Right cardiac atrium (tissue), 5 donors: ENCODE results near the gene CEP104. TPM values are rescaled to one million over a fixed set of nuclear protein-coding genes. Genes with fewer than 3 reads are reported as not detected.
A peak's percentile ranks its signal among the peaks of the same experiment; 100 is the strongest.

Experiments used
- ATAC-seq, 2 donors: fragments of 200-7000 bp; cut with Tn5 transposase; one replicate each; pipeline versions ENCODE4 v1.8.0 to v1.9.1; 2020; ENCODE audit warnings: moderate library complexity in 2 of 2, mild to moderate bottlenecking in 1 of 2
- DNase-seq, 3 donors: peaks; one replicate each; pipeline ENCODE4 v3.0.0-alpha.2; 2020
- H3K27ac ChIP-seq: one replicate; pipeline ENCODE4 v1.5.1; 2013; ENCODE audit warnings: mild to moderate bottlenecking, low read length, control low read depth, moderate library complexity
- H3K27me3 ChIP-seq: one replicate; pipeline ENCODE4 v1.6.1; 2013; ENCODE audit not compliant: control insufficient read depth, insufficient read depth
- H3K4me1 ChIP-seq: one replicate; pipeline ENCODE4 v1.6.1; 2013; ENCODE audit warnings: low read length; ENCODE audit not compliant: control insufficient read depth, insufficient read depth
- H3K4me3 ChIP-seq: one replicate; pipeline ENCODE4 v1.5.1; 2013; ENCODE audit warnings: low read length, control low read depth
- H3K9me3 ChIP-seq: one replicate; pipeline ENCODE4 v1.6.1; 2013; ENCODE audit warnings: low read length; ENCODE audit not compliant: control insufficient read depth
- WGBS: extraction: QIAGEN DNeasy Blood & Tissue Kit; methylation state at CpG from one replicate; pipeline ENCODE4 v1.1.7; 2013; 5-methylcytosine and 5-hydroxymethylcytosine counted together
- intact Hi-C, 4 donors: fragments of 100-400 bp; cut with DNase I; formaldehyde crosslinking; loops; one replicate each; pipeline versions ENCODE4 v1.11.0 to v1.14.0; 2022 to 2023
- polyA plus RNA-seq: library from polyadenylated mRNA; stranded (reverse); fragments of 200-250 nt; gene quantifications from one replicate; pipeline ENCODE4 v1.2.3, GENCODE V29; 2013
- total RNA-seq, 4 donors: library from RNA; stranded (reverse); fragmentation: NEBNext Ultra II Directional; extraction: Animal tissue kit (Norgen Biotek cat#: 25700); gene quantifications; one replicate each; pipeline ENCODE4 v1.2.1, GENCODE V29; 2021
- donor health status: healthy with polysubstance abuse.
- donor health status: DM: no; HTN: yes; CAD: no.
- donor health status: DM: no; HTN: no; CAD: no.
- donor health status: DM: no; HTN: yes; CAD: no; lungs with severe emphysema.
- donor health status: DM: yes; HTN: yes; CAD: no.

Gene CEP104
- total and polyA plus RNA-seq, 5 donors: 8.7 to 41.2 (median 34.6) TPM

- Histone ChIP-seq H3K4me3 (no peak overlapping the region), H3K4me1 (no peaks in the 10 kb centered on the region), H3K27ac (no peak overlapping the region), H3K27me3 (no peaks in the 10 kb centered on the region), H3K9me3 (no peaks in the 10 kb centered on the region)
- intact Hi-C loops: no loop called here
- 92% methylated on average over 20 of the region's 20 CpGs for WGBS
- DNase-seq (no peak), ATAC-seq (peak in 1 of 2 donors; percentile 23)
Measured at GRCh38 chr1:3880429-3881192, 23.6 kb upstream of the CEP104 start.

DNA sequence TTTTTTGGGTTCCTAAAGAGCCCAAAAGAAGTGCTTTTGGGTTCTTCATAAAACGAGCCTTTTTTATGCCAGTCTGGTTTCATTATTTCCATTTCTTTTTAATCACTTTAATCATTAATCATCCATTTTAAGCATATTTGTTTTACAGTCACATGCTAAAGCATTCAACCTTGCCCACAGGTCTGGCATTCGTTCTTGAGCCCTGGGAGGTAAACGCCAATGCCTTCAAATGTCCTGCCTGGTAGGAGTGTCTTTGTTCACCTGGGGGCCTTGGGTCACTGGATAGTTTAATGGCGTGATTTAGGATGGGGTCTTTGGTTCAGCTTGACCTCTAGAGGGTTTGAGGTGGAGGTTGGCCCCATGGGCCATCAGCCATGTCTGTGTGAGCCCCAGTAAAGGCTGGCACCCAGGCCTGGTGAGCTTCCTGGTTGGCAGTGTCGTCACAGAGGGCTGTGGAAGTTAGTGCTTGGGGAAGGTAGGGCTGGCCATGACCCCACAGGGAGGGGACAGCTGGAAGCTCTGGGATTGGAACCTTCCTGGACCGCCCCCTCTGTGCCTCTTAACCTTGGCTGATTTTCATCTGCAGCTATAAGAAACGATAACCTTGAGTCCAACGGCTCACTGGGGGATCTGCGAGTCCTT is 22.9 kb upstream of the CEP104 start:
- WGBS: 84% methylated on average over 9 of the region's 9 CpGs
- DNase-seq (no peak), ATAC-seq (no peak)
- Histone ChIP-seq H3K4me1 (no peaks in the 10 kb centered on the region), H3K9me3 (no peaks in the 10 kb centered on the region), H3K4me3 (no peak overlapping the region), H3K27ac (no peak overlapping the region), H3K27me3 (no peaks in the 10 kb centered on the region)
- intact Hi-C loops: no loop called here

DNA sequence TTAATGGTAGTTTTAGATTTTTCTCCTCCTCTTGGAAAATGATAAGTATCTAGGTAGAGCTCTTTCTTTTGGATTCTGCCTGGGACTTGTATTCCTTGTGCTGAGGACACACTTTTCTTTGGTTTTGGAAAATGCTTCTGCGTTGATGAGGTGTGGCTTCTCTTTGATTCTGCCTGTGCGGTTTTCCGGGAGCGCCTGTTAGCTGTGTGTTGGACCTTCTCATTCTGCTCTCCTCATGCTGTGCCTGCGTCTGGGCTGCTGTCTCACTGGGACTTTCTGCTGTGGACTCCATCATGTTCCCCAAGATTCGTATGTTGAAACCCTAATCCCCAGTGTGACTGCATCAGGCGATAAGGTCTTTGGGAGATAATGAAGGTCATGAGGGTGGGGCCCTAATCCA is 22.1 kb upstream of the CEP104 start:
- H3K9me3 ChIP-seq: no peaks in the 10 kb centered on the region
- ATAC-seq (no peak), DNase-seq (no peak)
- H3K27ac ChIP-seq: no peak overlapping the region
- no peaks in the 10 kb centered on the region for H3K27me3 ChIP-seq
- no peaks in the 10 kb centered on the region for H3K4me1 ChIP-seq
- WGBS: 96% methylated on average over 7 of the region's 7 CpGs
- intact Hi-C loops: no loop called here
- no peak overlapping the region for H3K4me3 ChIP-seq

GRCh38 chr1:3876716-3877115 is 19.7 kb upstream of the CEP104 start:
- Histone ChIP-seq H3K27me3 (no peaks in the 10 kb centered on the region), H3K9me3 (no peaks in the 10 kb centered on the region), H3K27ac (no peak overlapping the region), H3K4me1 (no peaks in the 10 kb centered on the region), H3K4me3 (no peak overlapping the region)
- DNase-seq (no peak), ATAC-seq (peak; percentile 21 to 22)
- intact Hi-C loops: no loop called here
- WGBS: 89% methylated on average over 16 of the region's 16 CpGs

DNA sequence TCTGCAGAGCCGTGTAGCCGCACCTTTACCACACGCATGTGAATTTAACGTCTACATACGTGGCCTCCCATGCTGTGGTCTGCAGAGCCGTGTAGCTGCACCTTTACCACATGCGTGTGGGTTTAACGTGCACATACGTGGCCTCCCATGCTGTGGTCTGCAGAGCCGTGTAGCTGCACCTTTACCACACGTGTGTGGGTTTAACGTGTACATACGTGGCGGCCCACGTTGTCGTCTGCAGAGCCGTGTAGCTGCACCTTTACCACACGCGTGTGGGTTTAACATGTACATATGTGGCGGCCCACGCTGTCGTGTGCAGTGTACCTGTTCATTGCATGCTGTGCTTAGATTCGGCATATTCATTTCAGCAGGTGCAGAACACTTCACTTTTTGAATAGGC is 17.7 kb upstream of the CEP104 start:
- ATAC-seq (no peak), DNase-seq (no peak)
- Histone ChIP-seq H3K27me3 (no peaks in the 10 kb centered on the region), H3K27ac (no peak overlapping the region), H3K9me3 (no peaks in the 10 kb centered on the region), H3K4me1 (no peaks in the 10 kb centered on the region), H3K4me3 (no peak overlapping the region)
- 93% methylated on average over 23 of the region's 23 CpGs for WGBS
- intact Hi-C loops: no loop called here

DNA sequence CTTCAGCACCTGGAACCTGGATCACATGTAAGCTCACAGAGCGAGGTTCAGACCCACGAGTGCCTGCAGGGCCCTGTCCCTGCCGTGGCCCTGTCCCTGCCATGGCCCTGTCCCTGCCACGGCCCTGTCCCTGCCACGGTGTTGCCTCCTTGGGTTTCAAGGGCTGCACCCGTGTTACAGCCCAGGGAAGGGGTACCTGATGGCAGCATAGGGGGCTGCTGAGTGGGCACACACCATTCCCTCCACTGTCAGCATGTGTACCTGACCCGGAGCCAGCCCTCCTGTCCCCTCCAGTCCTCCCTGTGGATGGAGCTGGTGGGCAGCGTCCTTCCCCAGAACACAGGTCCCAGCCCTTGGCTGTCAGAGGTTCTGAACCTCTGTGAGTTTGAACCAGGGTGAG is 15.5 kb upstream of the CEP104 start:
- Histone ChIP-seq H3K4me1 (no peaks in the 10 kb centered on the region), H3K27ac (no peak overlapping the region), H3K4me3 (no peak overlapping the region), H3K27me3 (no peaks in the 10 kb centered on the region), H3K9me3 (no peaks in the 10 kb centered on the region)
- intact Hi-C loops: no loop called here
- ATAC-seq: no peak
- DNase-seq: no peak
- 89% methylated on average over 8 of the region's 8 CpGs for WGBS

GRCh38 chr1:3871451-3871805 is 14.4 kb upstream of the CEP104 start:
- H3K27me3 ChIP-seq: no peaks in the 10 kb centered on the region
- H3K4me1 ChIP-seq: no peaks in the 10 kb centered on the region
- intact Hi-C loops: no loop called here
- WGBS: 97% methylated on average over 7 of the region's 7 CpGs
- H3K27ac ChIP-seq: no peak overlapping the region
- no peak for DNase-seq
- ATAC-seq: no peak
- no peak overlapping the region for H3K4me3 ChIP-seq
- H3K9me3 ChIP-seq: no peaks in the 10 kb centered on the region

DNA sequence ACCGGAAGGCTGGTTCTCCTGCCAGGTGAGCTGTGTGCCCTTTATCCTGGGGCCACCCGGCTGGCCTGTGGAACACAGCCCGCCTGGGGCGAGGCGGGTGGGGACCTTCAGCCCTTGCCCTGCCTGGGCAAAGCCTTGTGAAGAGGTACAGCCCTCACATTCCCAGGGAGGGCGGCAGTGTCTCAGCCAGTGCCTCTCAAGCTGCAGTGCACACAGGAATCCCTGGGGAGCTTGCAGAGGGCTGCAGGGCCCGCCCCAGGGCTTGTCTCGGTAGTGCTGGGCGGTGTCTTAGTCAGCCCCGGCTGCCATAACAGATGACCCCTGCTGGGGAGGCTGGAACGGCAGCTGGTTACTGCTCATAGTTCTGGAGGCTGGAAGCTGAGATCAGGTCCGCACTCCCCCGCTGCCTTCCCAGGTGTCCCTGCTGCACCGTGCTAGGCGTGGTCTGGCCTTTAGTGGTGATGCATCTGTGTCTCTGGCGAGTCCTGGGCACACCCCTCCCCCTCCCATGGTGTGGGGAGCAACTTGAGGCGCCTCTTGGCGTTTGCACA is 12.8 kb upstream of the CEP104 start:
- peak in 1 of 2 donors; percentile 17 for ATAC-seq
- intact Hi-C loops: no loop called here
- Histone ChIP-seq H3K27ac (no peak overlapping the region), H3K9me3 (no peaks in the 10 kb centered on the region), H3K27me3 (no peaks in the 10 kb centered on the region), H3K4me3 (no peak overlapping the region), H3K4me1 (no peaks in the 10 kb centered on the region)
- 79% methylated on average over 18 of the region's 18 CpGs for WGBS
- DNase-seq: no peak

GRCh38 chr1:3868464-3869006 is 11.5 kb upstream of the CEP104 start:
- Histone ChIP-seq H3K4me1 (no peaks in the 10 kb centered on the region), H3K27me3 (no peaks in the 10 kb centered on the region), H3K27ac (no peak overlapping the region), H3K4me3 (no peak overlapping the region), H3K9me3 (no peaks in the 10 kb centered on the region)
- peak; percentile 46 to 55 for ATAC-seq
- DNase-seq: no peak
- WGBS: 82% methylated on average over 13 of the region's 13 CpGs
- intact Hi-C loops: no loop called here

GRCh38 chr1:3865606-3866160 is 8.7 kb upstream of the CEP104 start:
- Histone ChIP-seq H3K9me3 (no peaks in the 10 kb centered on the region), H3K27me3 (no peaks in the 10 kb centered on the region), H3K4me1 (no peaks in the 10 kb centered on the region), H3K4me3 (no peak overlapping the region), H3K27ac (no peak overlapping the region)
- 78% methylated on average over 18 of the region's 18 CpGs for WGBS
- no peak for ATAC-seq
- intact Hi-C loops: no loop called here
- DNase-seq: no peak

- ATAC-seq (no peak), DNase-seq (no peak)
- Histone ChIP-seq H3K9me3 (no peaks in the 10 kb centered on the region), H3K4me3 (no peak overlapping the region), H3K27me3 (no peaks in the 10 kb centered on the region), H3K4me1 (no peaks in the 10 kb centered on the region), H3K27ac (no peak overlapping the region)
- intact Hi-C loops: no loop called here
- WGBS: 96% methylated on average over 6 of the region's 6 CpGs
Measured at GRCh38 chr1:3864884-3865283, 7.9 kb upstream of the CEP104 start.
